OCI-LY3 (cell line): ENCODE measurements around the gene CCR7.
A peak's percentile ranks its signal among the peaks of the same experiment; 100 is the strongest.
"Not testable (repeated sequence)": the region's sequence is repeated elsewhere in the genome, so short reads cannot be mapped to it uniquely, and the experiment has no call there.

ENCODE experiments used
- H2AFZ ChIP-seq: fragments of 200-600, 300-600 bp; shearing (Covaris generic); 2 replicates; pipeline ENCODE4 v1.6.0; 2014; ENCODE audit warnings: antibody characterized with exemption, low read depth, low read length
- H3K27ac ChIP-seq: fragments of 200-600, 300-600 bp; sonication (generic); 2 replicates; pipeline ENCODE4 v1.5.1; 2014; ENCODE audit warnings: mild to moderate bottlenecking, low read length, moderate library complexity, mixed read lengths
- H3K27me3 ChIP-seq: fragments of 200-600, 300-600 bp; sonication (generic); 2 replicates; pipeline ENCODE4 v1.6.1; 2014; ENCODE audit warnings: low read depth, low read length, mixed read lengths
- H3K36me3 ChIP-seq: fragments of 200-600, 300-600 bp; sonication (generic); replicated peaks from 2 replicates; pipeline ENCODE3; 2014; ENCODE audit warnings: low read depth, low read length, mixed read lengths
- H3K4me1 ChIP-seq: fragments of 300-600, 200-600 bp; sonication (generic); 2 replicates; pipeline ENCODE4 v1.6.1; 2014; ENCODE audit warnings: low read length, mixed read lengths
- H3K4me2 ChIP-seq: fragments of 200-600, 300-600 bp; sonication (generic); 2 replicates; pipeline ENCODE4 v1.6.1; 2014; ENCODE audit warnings: low read length, mixed read lengths
- H3K4me3 ChIP-seq: fragments of 300-600, 200-600 bp; sonication (generic); 2 replicates; pipeline ENCODE4 v1.5.1; 2014; ENCODE audit warnings: antibody characterized with exemption, mild to moderate bottlenecking, low read length, moderate library complexity
- H3K79me2 ChIP-seq: fragments of 300-600, 200-600 bp; shearing (Covaris generic); 2 replicates; pipeline ENCODE4 v1.6.1; 2014; ENCODE audit warnings: mild to moderate bottlenecking, low read length, mixed read lengths
- H3K9ac ChIP-seq: fragments of 300-600, 200-600 bp; shearing (Covaris generic); 2 replicates; pipeline ENCODE4 v1.6.0; 2014; ENCODE audit warnings: mild to moderate bottlenecking, low read length, moderate library complexity
- H3K9me3 ChIP-seq: fragments of 200-600, 300-600 bp; shearing (Covaris generic); 2 replicates; pipeline ENCODE4 v1.6.1; 2014; ENCODE audit warnings: low read length, mixed read lengths; ENCODE audit not compliant: insufficient read depth
- H4K20me1 ChIP-seq: fragments of 200-600, 300-600 bp; sonication (generic); 2 replicates; pipeline ENCODE4 v1.6.1; 2016; ENCODE audit warnings: low read length, mixed read lengths; ENCODE audit not compliant: insufficient read depth
- CTCF ChIP-seq: fragments of 200-600, 300-600 bp; sonication (generic); IDR thresholded peaks from 2 replicates; pipeline ENCODE4 v1.5.1; 2014; ENCODE audit warnings: antibody characterized with exemption, low read length, low read depth
- EZH2phosphoT487 ChIP-seq: fragments of 200-600 bp; shearing (Covaris generic); IDR thresholded peaks from 2 replicates; pipeline ENCODE4 v1.6.1; 2018; ENCODE audit warnings: antibody characterized with exemption, mixed run types, low read depth

The CCR7 gene

GRCh38 chr17:40596261-40596919 is 31.1 kb upstream of the CCR7 start:
- H3K4me3 ChIP-seq: peak overlapping the region; percentile 70
- no peaks in the 10 kb centered on the region for H3K36me3 ChIP-seq
- peak overlapping the region; percentile 97 for H3K4me2 ChIP-seq
- H3K4me1 ChIP-seq: peaks cover 58% of the 10 kb centered on the region
- H3K9ac ChIP-seq: peak overlapping the region; percentile 92
- TF ChIP-seq CTCF (no peak), EZH2phosphoT487 (no peak)
- peak overlapping the region; percentile 8; the same call in 1 of the 2 replicates for H2AFZ ChIP-seq
- no peaks in the 10 kb centered on the region for H4K20me1 ChIP-seq
- H3K9me3 ChIP-seq: no peaks in the 10 kb centered on the region; the same call in 1 of the 2 replicates
- peaks cover 18% of the 10 kb centered on the region for H3K79me2 ChIP-seq
- H3K27ac ChIP-seq: peak overlapping the region; percentile 99
- no peaks in the 10 kb centered on the region for H3K27me3 ChIP-seq

- H3K27me3 ChIP-seq: no peaks in the 10 kb centered on the region
- H3K36me3 ChIP-seq: no peaks in the 10 kb centered on the region
- TF ChIP-seq EZH2phosphoT487 (no peak), CTCF (no peak)
- no peak overlapping the region for H2AFZ ChIP-seq
- peaks cover 6% of the 10 kb centered on the region for H3K4me1 ChIP-seq
- H3K4me3 ChIP-seq: no peak overlapping the region
- H3K4me2 ChIP-seq: no peak overlapping the region
- no peak overlapping the region for H3K27ac ChIP-seq
- H4K20me1 ChIP-seq: no peaks in the 10 kb centered on the region
- no peaks in the 10 kb centered on the region for H3K9me3 ChIP-seq
- no peaks in the 10 kb centered on the region for H3K79me2 ChIP-seq
- no peak overlapping the region for H3K9ac ChIP-seq
These were observed 25.5 kb upstream of the CCR7 start for GRCh38 chr17:40590742-40591141.

- H3K9me3 ChIP-seq: no peaks in the 10 kb centered on the region
- no peaks in the 10 kb centered on the region for H3K36me3 ChIP-seq
- H3K4me1 ChIP-seq: peaks cover 3% of the 10 kb centered on the region; the same call in 1 of the 2 replicates
- no peaks in the 10 kb centered on the region for H3K27me3 ChIP-seq
- no peak overlapping the region for H3K27ac ChIP-seq
- no peaks in the 10 kb centered on the region for H4K20me1 ChIP-seq
- no peak overlapping the region for H3K4me3 ChIP-seq
- H3K4me2 ChIP-seq: no peak overlapping the region
- H2AFZ ChIP-seq: no peak overlapping the region
- no peaks in the 10 kb centered on the region for H3K79me2 ChIP-seq
- no peak overlapping the region for H3K9ac ChIP-seq
- TF ChIP-seq EZH2phosphoT487 (no peak), CTCF (no peak)
These were observed 23.3 kb upstream of the CCR7 start for GRCh38 chr17:40588552-40588951.

GRCh38 chr17:40586264-40586663 is 21.0 kb upstream of the CCR7 start:
- not testable (repeated sequence) for H3K9ac ChIP-seq, H3K4me2 ChIP-seq, H2AFZ ChIP-seq, H3K36me3 ChIP-seq, H3K9me3 ChIP-seq, H3K4me3 ChIP-seq, H3K27me3 ChIP-seq, H4K20me1 ChIP-seq, H3K27ac ChIP-seq, H3K79me2 ChIP-seq
- peaks cover 18% of the 10 kb centered on the region for H3K4me1 ChIP-seq

GRCh38 chr17:40584950-40585349 is 19.7 kb upstream of the CCR7 start:
- H3K79me2 ChIP-seq, H3K4me3 ChIP-seq, H2AFZ ChIP-seq, H3K27ac ChIP-seq, H3K9me3 ChIP-seq, H3K9ac ChIP-seq, H3K36me3 ChIP-seq, H3K4me2 ChIP-seq, H3K27me3 ChIP-seq, H4K20me1 ChIP-seq: not testable (repeated sequence)
- peaks cover 21% of the 10 kb centered on the region for H3K4me1 ChIP-seq
